GM21576 (cell line): Measurements from ENCODE around the gene ARID1B.

Experiments
- ATAC-seq: cut with Tn5 transposase; IDR thresholded peaks from one replicate; pipeline ENCODE4 v1.9.1; 2021; ENCODE audit warnings: mild to moderate bottlenecking, moderate library complexity; ENCODE audit not compliant: unreplicated experiment

The ARID1B gene

GRCh38 chr6:156901309-156902019, 124.3 kb downstream of the ARID1B start:
- no peak for ATAC-seq

GRCh38 chr6:156902782-156903181, 125.6 kb downstream of the ARID1B start:
- ATAC-seq = no peak

- no peak for ATAC-seq
Observed at GRCh38 chr6:156904176-156904967, 127.2 kb downstream of the ARID1B start.

GRCh38 chr6:156905801-156906200, 128.6 kb downstream of the ARID1B start:
- ATAC-seq = no peak

DNA sequence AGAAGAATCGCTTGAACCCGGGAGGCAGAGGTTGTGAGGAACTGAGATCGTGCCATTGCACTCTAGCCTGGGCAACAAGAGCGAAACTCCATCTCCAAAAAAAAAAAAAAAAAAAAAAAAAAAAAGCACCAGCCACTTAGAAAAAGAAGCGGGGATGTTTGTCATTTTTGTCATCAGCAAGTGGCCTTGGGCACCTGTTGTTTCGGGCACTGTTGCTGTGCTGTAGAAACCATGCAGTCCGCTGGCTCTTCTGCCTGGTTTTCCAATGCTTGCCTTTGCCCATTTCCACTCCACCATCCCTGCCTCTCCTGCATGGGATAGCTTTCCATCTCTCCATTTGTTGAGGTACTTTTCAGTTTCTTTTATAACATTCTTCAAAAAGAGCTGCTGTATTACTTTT, 129.3 kb downstream of the ARID1B start:
- no peak for ATAC-seq

DNA sequence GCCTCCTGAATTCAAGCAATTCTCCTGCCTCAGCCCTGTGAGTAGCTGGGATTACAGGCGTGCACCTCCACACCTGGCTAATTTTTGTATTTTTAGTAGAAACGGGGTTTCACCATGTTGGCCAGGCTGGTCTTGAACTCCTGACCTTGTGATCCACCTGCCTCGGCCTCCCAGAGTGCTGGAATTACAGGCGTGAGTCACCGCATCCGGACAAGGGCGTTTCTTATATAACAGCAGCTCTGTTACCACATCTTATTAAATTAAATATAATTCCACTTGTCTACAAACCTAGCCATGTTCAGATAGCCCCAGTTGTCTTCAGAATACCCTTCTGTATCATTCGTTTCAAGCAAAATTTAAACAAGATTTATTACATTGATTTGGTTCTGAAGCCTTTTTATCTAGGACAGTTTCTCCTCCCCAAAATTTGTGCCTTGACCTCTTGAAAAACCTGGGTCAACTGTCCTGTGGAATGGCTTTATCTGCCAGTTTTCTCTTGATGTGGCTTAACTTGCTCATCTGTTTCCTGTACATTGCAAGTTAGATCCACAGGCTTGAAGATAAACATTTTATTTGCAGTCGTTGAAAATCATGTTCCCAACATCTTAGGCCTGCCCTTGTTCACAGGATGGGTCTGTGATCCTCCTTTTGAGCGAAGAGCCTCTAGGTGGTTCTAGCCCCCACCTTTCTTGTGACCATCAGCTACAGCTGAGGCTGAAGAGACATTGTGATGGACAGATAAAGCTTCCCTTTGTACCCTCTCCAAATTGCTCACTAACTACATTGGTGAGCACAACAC, 132.2 kb downstream of the ARID1B start:
- no peak for ATAC-seq

DNA sequence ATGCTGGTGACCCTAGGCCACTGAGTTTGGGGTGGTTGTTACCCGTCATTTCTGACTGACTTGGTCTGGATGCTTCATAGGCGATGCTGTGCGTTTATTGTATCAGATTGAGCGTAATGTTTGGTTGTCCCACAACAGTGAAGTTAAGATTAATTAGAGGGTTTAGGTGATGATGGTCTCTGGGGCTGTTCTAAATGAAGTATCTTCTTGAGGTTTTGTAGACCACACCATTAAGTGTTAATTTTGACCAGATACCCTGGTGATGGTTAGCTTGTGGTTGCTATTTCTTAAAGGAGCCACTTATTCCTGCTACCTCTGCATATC, 132.8 kb downstream of the ARID1B start:
- no peak for ATAC-seq

DNA sequence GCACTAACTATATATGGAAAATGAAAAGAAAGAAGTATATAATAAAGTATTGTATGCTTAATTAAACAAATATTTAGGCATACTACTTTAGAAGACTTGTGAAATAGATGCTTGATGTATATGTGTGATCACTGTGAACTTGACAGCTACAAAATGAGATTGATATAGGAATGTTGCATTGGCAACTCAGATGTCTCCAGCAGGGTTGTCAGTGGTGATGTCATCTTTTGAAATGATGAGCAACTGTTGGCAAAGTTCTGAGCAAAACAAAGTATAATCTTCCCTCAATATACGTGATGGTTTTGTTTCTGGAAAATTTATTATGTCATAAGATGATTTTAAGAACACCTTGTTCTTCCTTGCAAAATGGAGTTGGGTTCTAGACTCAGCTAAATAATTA, 133.8 kb downstream of the ARID1B start:
- ATAC-seq = no peak

DNA sequence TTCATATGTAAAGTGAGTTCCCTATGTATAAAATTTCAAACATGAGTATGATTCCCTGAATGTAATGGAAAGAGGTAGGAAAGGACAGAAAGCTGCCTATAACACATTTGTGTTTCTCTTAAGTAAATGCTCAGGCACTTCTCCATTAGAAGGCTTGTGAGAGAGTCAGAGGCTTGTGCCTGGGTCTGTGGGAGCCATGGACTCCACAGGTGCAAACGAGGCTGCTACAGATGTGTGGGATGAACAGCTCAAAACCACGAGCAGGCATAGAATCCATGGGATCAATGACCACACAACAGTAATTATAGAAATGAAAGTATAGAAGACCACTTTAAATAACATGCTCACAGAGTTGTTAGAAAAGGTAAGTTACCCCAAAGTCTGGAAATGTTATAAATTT, 134.4 kb downstream of the ARID1B start:
- no peak for ATAC-seq

DNA sequence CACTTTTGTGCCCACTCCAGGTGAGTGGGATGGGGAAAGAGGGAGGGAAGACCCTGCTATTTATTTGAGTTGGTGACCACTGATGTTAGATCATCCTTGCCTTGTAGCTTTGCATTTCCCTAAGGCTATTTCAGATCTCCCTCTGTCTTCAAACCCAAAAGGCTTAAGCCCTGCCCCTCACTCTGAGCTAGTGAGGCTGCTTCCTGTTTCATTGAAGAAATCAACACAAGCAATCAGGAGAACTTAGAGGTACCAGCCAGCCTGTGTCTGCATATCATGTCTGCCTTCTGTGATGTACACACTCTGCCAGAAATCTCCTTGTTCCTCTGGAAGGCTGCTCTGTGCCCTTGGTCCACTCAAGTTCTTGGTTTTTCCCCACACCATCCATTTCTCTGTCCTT, 135.3 kb downstream of the ARID1B start:
- no peak for ATAC-seq

DNA sequence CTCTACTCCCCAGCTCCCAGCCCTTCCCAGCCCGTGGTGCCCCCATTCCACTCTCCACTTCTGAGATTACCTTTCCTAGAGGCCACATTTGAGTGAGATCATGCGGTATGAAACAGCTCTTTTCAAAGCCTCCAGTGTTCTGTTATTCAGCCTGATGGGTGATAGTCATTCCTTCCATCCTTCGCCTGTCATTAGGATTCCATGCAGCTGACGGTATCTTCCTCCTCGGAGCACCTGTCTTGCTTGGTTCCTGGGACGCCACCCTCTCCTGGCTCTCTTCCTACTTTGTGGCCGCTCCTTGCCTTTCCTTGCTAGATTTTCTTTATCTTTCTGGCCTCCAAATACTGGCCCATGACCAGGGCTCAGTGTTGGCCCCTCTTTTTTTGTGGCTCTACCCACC, 137.0 kb downstream of the ARID1B start:
- ATAC-seq = no peak

DNA sequence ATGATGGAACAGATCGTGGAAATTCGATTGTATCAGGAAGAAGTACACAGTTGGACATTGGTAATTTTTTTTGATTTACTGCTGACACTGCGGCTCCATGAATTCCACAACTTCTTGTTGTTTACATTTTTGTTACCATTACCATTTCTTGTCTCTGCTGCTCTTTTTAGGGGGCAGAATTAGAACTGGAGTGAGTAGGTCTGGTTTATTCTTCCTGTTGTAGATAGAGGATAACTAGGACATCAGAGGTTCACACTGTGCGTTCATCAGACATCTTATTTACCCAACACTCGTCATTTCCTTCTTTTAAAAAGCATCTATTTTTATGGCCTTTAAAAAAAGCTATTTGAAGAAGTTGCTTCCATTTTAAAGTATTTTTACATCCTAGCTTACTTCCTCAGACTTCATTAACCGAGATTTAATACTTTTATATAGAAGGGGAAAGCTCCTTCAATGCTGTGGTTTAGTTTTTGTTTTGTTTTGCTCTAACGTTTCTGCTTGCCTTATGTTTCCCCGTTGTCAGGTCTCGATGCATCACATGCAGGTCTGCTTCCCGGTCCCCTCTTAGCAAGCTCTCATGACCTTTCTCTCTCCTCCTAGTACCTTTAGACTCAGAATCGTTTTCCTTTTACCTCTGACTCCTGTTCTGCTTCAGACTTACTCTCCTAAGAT, 139.1 kb downstream of the ARID1B start:
- no peak for ATAC-seq

DNA sequence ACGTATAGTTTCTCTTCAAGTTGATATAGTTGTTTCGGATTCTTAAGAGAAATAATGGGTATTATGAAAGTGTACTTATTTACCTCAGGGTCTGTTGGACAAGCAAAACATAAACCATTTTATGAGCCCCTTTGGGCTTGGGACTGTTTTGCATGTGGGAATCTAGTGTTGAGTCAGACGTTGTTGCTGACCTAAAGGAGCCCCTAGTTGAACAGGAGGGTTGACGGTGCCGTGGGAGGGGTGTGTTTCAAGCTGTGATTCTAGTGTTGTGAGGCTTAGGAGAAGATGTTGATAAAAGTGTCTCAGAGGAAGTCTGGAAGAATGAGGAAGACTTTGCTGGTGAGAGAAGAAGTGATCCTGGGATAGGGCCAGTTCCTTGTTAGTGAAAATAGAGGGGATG, 140.0 kb downstream of the ARID1B start:
- peak; percentile 75 for ATAC-seq

DNA sequence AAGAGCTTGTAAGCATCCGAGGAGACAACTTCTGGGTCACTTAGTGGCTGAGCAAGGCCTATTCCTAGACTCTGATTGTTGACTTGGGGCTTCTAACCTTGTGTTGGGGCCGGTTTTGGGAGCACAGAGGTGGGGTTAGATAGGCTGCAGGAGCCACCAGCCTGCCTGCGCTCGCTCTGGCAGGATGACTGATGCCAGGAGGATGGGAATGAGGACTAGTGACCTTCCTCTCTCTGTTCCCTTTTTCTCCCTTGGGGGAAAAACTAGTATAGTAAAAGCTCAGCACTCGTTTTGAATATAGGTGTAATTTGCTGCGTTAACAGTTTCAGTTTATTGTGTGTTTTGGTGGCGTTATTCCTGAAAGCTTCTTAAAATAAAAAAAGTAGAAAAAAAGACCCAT, 141.5 kb downstream of the ARID1B start:
- no peak for ATAC-seq

GRCh38 chr6:156919370-156919769, 142.2 kb downstream of the ARID1B start:
- no peak for ATAC-seq

DNA sequence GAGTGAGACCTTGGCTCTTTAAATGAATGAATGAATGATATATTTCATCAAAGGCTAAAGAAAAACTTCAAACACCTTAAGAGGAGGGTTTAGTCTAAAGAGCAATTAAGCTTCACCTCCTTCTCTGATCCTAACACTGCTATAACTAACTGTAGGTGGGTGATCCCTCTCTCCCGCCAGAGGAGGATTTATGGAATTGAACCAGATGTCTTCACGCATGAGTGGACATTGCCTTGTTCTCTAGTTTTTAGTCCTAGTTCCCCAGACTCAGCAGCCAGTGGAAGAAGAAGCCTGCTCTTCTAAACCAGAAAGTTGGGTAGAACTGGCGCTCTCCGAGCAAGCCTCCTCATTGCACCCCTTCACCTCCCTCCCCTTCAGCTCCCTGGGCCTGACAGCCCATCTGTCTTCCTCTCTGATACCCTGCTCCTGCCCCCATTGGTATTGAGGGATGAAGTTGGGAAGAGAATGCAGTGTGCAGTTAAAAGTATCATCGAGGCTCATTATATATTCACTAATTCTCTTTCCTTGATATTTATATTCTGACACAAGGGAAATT, 142.7 kb downstream of the ARID1B start:
- ATAC-seq = no peak

DNA sequence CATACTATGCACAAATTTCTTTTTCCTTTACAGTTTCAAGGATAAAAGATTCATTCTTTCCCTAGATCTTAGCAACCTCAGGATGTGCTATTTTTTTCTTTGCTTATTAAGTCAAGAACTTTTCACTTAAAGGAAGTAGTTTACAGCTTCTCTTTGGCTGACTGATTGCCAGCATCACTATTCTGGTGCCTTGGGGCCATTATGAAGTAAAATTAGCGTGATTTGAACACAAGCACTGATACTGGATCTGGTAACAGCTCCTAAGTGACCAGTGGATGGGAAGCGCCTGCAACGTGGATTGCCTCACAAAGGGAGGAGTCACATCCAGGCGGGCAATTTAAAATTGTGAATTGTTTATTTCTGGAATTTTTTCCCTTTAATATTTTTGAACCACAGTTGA, 147.1 kb downstream of the ARID1B start:
- no peak for ATAC-seq

DNA sequence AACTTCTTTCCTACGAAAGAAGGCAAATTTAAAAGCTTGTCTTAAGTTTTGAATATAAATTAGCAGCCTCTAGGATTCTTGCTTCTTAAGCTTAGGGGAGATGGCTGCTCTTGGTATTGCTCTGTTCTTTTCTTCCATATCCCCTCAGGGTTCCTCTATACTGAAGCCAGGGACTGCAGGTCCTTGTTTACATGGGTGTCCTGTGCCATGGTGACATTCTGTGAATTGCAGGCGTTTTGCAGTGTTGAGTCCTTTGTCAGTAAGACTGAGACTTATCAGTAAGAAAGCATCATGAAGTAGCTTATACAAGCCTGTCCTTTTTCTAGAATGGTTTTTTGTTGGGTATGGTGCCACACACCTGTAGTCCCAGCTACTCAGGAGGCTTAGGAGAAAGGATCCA, 147.8 kb downstream of the ARID1B start:
- no peak for ATAC-seq

DNA sequence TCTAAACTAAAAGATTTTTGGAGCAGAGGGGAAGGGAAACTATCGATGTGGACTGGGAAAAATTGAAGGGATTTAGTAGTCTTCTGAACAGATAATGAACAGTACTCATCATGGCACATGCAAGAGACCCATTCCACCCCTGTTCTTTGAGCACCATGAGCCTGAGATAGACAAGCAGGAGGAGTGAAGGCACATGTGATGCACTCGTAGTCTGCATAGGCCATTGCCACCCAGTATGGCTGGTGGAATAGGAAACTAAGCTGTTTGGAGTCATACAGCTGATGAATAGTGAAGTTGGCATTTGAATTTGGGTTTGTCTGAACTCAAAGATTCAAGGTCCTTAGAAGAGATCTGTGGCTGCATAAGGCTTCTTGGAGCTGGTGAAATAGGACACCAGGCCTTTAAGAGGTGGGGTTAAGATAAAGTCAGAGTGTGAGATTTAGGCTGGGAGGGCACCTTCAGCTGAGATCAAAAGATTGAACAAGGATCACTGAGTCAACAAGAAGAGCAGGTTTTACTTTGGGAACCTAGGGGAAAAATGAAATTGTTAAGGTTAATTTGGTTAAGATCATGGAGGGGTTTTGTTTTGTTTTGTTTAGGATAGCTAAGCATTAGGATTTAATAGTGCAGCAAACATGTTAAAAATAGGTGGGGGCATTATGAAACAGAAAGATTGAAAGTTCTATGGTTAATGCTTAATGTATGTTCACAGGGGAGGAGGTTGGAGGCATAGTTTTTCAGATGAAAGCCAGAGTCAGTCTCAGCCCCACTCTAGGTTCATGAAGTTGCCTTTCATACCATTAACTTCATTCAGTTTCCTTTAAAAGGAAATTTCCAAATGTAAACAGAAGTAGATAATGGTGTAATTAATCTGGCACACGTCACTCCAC, 148.8 kb downstream of the ARID1B start:
- peak; percentile 76 for ATAC-seq

- no peak for ATAC-seq
Observed at GRCh38 chr6:156928126-156928525, 150.9 kb downstream of the ARID1B start.
